ENCODE results near the gene ATP5MC2. TPM values are rescaled to one million over a fixed set of nuclear protein-coding genes. Genes with fewer than 3 reads are reported as not detected.

The ATP5MC2 gene
- total and polyA plus RNA-seq, 4 donors, result 152 to 390 (median 286) TPM

GRCh38 chr12:53712059-53712643 is 36.3 kb upstream of the ATP5MC2 start:
- ATAC-seq (ENCODE audit: low FRiP score) (peak; percentile 23), DNase-seq (no peak)
- no peaks in the 10 kb centered on the region for H3K27me3 ChIP-seq (ENCODE audit: control insufficient read depth in 1 of 2, insufficient read depth in 2 of 2, low read length in 1 of 2)
- H3K36me3 ChIP-seq (ENCODE audit: control insufficient read depth in 1 of 2, insufficient read depth in 2 of 2, low read length in 1 of 2), result peaks cover 17 to 18% of the 10 kb centered on the region in 2 donors
- intact Hi-C loops (cut with DNase I), result no loop called here
- no peak overlapping the region for H3K4me3 ChIP-seq (ENCODE audit: low read length in 2 of 2)
- no peak overlapping the region for H3K27ac ChIP-seq (ENCODE audit: low read depth in 1 of 2, low read length in 2 of 2)
- H3K4me1 ChIP-seq (ENCODE audit: control insufficient read depth in 1 of 2, insufficient read depth in 2 of 2, low read length in 2 of 2), result no peaks in the 10 kb centered on the region
- no peaks in the 10 kb centered on the region for H3K9me3 ChIP-seq (ENCODE audit: control insufficient read depth, low read length)
- WGBS, 2 donors, result 54 to 60% methylated on average over 8 of the region's 8 CpGs

- intact Hi-C loops (cut with DNase I), result no loop called here
- Histone ChIP-seq H3K4me3 (ENCODE audit: low read length in 2 of 2) (no peak overlapping the region), H3K9me3 (ENCODE audit: control insufficient read depth, low read length) (no peaks in the 10 kb centered on the region), H3K27ac (ENCODE audit: low read depth in 1 of 2, low read length in 2 of 2) (no peak overlapping the region), H3K27me3 (ENCODE audit: control insufficient read depth in 1 of 2, insufficient read depth in 2 of 2, low read length in 1 of 2) (no peaks in the 10 kb centered on the region), H3K4me1 (ENCODE audit: control insufficient read depth in 1 of 2, insufficient read depth in 2 of 2, low read length in 2 of 2) (no peaks in the 10 kb centered on the region), H3K36me3 (ENCODE audit: control insufficient read depth in 1 of 2, insufficient read depth in 2 of 2, low read length in 1 of 2) (peaks cover 10 to 11% of the 10 kb centered on the region in 2 donors)
- ATAC-seq (ENCODE audit: low FRiP score) (no peak), DNase-seq (no peak)
- 26 to 28% methylated on average over 6 of the region's 6 CpGs for WGBS, 2 donors
Measured at GRCh38 chr12:53710091-53710490, 34.2 kb upstream of the ATP5MC2 start.

DNA sequence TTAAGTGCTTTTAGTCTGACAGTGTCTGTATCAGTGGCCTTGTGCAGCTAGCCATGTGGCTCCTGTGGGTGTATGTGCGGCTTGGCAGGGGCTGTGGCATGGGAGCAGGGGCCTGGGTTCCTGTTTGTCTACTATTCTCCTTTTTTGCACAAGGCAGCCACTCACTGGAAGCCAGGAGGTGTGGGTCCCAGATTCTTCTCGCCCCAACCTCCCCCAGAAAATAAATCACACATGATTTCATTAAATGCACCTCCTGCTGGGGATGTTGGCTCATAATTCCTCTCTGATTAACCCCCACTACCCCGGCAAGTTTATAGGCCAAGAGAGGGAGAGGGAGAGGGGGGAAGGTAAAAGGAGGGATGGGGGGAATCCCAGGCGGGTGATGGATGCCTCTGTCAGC is 33.8 kb upstream of the ATP5MC2 start:
- Histone ChIP-seq H3K27me3 (ENCODE audit: control insufficient read depth in 1 of 2, insufficient read depth in 2 of 2, low read length in 1 of 2) (no peaks in the 10 kb centered on the region), H3K4me1 (ENCODE audit: control insufficient read depth in 1 of 2, insufficient read depth in 2 of 2, low read length in 2 of 2) (no peaks in the 10 kb centered on the region), H3K27ac (ENCODE audit: low read depth in 1 of 2, low read length in 2 of 2) (no peak overlapping the region), H3K4me3 (ENCODE audit: low read length in 2 of 2) (no peak overlapping the region), H3K36me3 (ENCODE audit: control insufficient read depth in 1 of 2, insufficient read depth in 2 of 2, low read length in 1 of 2) (peaks cover 6 to 7% of the 10 kb centered on the region in 2 donors), H3K9me3 (ENCODE audit: control insufficient read depth, low read length) (no peaks in the 10 kb centered on the region)
- ATAC-seq (ENCODE audit: low FRiP score) (no peak), DNase-seq (no peak)
- intact Hi-C loops (cut with DNase I), result no loop called here
- 19 to 24% methylated on average over 4 of the region's 4 CpGs for WGBS, 2 donors

- Histone ChIP-seq H3K4me1 (ENCODE audit: control insufficient read depth in 1 of 2, insufficient read depth in 2 of 2, low read length in 2 of 2) (no peaks in the 10 kb centered on the region), H3K9me3 (ENCODE audit: control insufficient read depth, low read length) (no peaks in the 10 kb centered on the region), H3K27me3 (ENCODE audit: control insufficient read depth in 1 of 2, insufficient read depth in 2 of 2, low read length in 1 of 2) (no peaks in the 10 kb centered on the region), H3K36me3 (ENCODE audit: control insufficient read depth in 1 of 2, insufficient read depth in 2 of 2, low read length in 1 of 2) (no peaks in the 10 kb centered on the region), H3K4me3 (ENCODE audit: low read length in 2 of 2) (no peak overlapping the region), H3K27ac (ENCODE audit: low read depth in 1 of 2, low read length in 2 of 2) (no peak overlapping the region)
- DNase-seq (no peak), ATAC-seq (ENCODE audit: low FRiP score) (no peak)
- 65 to 78% methylated on average over 1 of the region's 1 CpG for WGBS, 2 donors
- intact Hi-C loops (cut with DNase I), result no loop called here
Measured at GRCh38 chr12:53706080-53706479, 30.2 kb upstream of the ATP5MC2 start.

DNA sequence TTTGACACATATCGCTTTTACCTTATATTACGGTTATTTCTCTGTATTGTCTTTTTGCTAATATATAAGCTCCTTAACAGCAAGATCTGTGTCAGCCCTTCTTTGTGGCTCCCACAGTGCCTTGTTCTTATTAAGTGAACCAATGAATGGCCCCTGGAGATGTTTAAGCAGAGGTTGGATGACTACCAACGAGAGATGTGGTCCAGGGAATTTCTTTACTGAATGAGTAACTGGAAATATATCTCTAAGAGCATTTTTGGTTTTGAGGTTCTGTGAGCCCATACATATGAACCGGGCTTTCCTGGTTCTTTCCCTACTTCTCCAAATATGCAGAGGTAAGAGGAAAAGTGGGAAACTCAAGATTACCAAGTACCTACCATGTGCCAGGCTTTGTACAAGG is 27.9 kb upstream of the ATP5MC2 start:
- no peak overlapping the region for H3K4me3 ChIP-seq (ENCODE audit: low read length in 2 of 2)
- no peak overlapping the region for H3K27ac ChIP-seq (ENCODE audit: low read depth in 1 of 2, low read length in 2 of 2)
- no peaks in the 10 kb centered on the region for H3K27me3 ChIP-seq (ENCODE audit: control insufficient read depth in 1 of 2, insufficient read depth in 2 of 2, low read length in 1 of 2)
- H3K4me1 ChIP-seq (ENCODE audit: control insufficient read depth in 1 of 2, insufficient read depth in 2 of 2, low read length in 2 of 2), result no peaks in the 10 kb centered on the region
- DNase-seq (no peak), ATAC-seq (ENCODE audit: low FRiP score) (no peak)
- 69 to 77% methylated on average over 4 of the region's 4 CpGs for WGBS, 2 donors
- H3K9me3 ChIP-seq (ENCODE audit: control insufficient read depth, low read length), result no peaks in the 10 kb centered on the region
- intact Hi-C loops (cut with DNase I), result no loop called here
- H3K36me3 ChIP-seq (ENCODE audit: control insufficient read depth in 1 of 2, insufficient read depth in 2 of 2, low read length in 1 of 2), result no peaks in the 10 kb centered on the region

DNA sequence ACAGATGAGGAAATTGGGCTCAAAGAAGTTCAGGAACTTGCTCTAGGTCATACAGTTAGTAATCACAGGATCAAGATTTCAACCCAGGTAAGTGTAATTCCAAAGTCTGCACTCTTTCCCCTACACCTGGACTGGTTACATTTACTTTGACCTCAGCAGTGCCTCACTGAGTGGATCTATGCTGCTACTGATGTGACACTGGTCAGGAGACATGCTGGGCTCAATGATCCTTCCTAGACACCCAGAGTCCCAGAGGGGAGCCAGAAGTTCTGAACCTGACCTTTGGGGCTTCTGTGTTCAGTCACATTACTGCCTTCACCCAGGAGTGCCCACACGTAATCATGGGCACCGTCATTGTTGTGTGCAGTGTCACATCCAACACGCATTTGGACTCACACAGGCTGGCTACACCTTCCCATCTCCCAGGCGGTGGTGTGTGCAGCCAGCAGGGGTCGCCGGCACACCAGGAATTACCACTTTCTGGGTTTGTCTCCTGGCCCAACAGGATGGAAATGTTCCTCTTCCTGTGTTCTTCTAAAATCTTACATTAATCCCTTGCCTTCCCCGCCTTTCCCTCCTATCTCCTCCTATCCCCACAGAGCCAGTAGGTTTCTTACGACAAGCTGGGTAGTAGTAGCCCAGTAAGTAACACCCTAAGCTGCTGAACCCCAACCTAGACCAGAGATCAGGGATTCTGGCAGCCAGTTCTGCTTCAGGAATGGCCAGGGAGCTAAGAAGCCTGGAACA is 25.8 kb upstream of the ATP5MC2 start:
- ATAC-seq (ENCODE audit: low FRiP score), result peak; percentile 93
- no peaks in the 10 kb centered on the region for H3K36me3 ChIP-seq (ENCODE audit: control insufficient read depth in 1 of 2, insufficient read depth in 2 of 2, low read length in 1 of 2)
- no peaks in the 10 kb centered on the region for H3K27me3 ChIP-seq (ENCODE audit: control insufficient read depth in 1 of 2, insufficient read depth in 2 of 2, low read length in 1 of 2)
- WGBS, 2 donors, result 2 to 5% methylated on average over 8 of the region's 8 CpGs
- H3K4me3 ChIP-seq (ENCODE audit: low read length in 2 of 2), result no peak overlapping the region
- no peaks in the 10 kb centered on the region for H3K9me3 ChIP-seq (ENCODE audit: control insufficient read depth, low read length)
- H3K4me1 ChIP-seq (ENCODE audit: control insufficient read depth in 1 of 2, insufficient read depth in 2 of 2, low read length in 2 of 2), result no peaks in the 10 kb centered on the region
- intact Hi-C loops (cut with DNase I), result loop anchor here (1.0 kb wide), 2 partner anchors 42 to 45 kb away; no protein-coding TSS in a partner anchor
- DNase-seq, result peak; percentile 87 to 95
- no peak overlapping the region for H3K27ac ChIP-seq (ENCODE audit: low read depth in 1 of 2, low read length in 2 of 2)

- H3K4me3 ChIP-seq (ENCODE audit: low read length in 2 of 2), result no peak overlapping the region
- ATAC-seq (ENCODE audit: low FRiP score) (no peak), DNase-seq (no peak)
- H3K27ac ChIP-seq (ENCODE audit: low read depth in 1 of 2, low read length in 2 of 2), result no peak overlapping the region
- no peaks in the 10 kb centered on the region for H3K27me3 ChIP-seq (ENCODE audit: control insufficient read depth in 1 of 2, insufficient read depth in 2 of 2, low read length in 1 of 2)
- H3K4me1 ChIP-seq (ENCODE audit: control insufficient read depth in 1 of 2, insufficient read depth in 2 of 2, low read length in 2 of 2), result no peaks in the 10 kb centered on the region
- intact Hi-C loops (cut with DNase I), result no loop called here
- WGBS, 2 donors, result 52 to 61% methylated on average over 6 of the region's 6 CpGs
- H3K9me3 ChIP-seq (ENCODE audit: control insufficient read depth, low read length), result no peaks in the 10 kb centered on the region
- H3K36me3 ChIP-seq (ENCODE audit: control insufficient read depth in 1 of 2, insufficient read depth in 2 of 2, low read length in 1 of 2), result no peaks in the 10 kb centered on the region
Measured at GRCh38 chr12:53700567-53700966, 24.7 kb upstream of the ATP5MC2 start.

DNA sequence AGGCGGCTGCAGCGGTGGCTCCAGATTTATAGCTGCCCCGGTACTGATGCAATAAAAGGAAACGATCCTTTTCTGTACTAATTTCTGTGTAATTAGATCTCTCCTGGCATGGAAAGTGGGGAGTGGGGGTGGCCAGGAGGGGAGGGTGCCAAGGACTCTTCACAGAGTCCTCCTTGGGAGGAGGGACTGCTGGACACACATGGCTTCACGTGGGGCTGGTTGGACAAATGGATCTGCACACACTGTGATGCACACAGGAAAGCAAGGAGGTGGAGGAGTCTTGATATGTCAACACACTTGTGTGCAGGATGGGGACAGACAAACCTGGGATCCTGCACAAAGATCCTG is 23.8 kb upstream of the ATP5MC2 start:
- Histone ChIP-seq H3K4me1 (ENCODE audit: control insufficient read depth in 1 of 2, insufficient read depth in 2 of 2, low read length in 2 of 2) (no peaks in the 10 kb centered on the region), H3K36me3 (ENCODE audit: control insufficient read depth in 1 of 2, insufficient read depth in 2 of 2, low read length in 1 of 2) (no peaks in the 10 kb centered on the region), H3K4me3 (ENCODE audit: low read length in 2 of 2) (no peak overlapping the region), H3K27ac (ENCODE audit: low read depth in 1 of 2, low read length in 2 of 2) (no peak overlapping the region), H3K27me3 (ENCODE audit: control insufficient read depth in 1 of 2, insufficient read depth in 2 of 2, low read length in 1 of 2) (no peaks in the 10 kb centered on the region), H3K9me3 (ENCODE audit: control insufficient read depth, low read length) (no peaks in the 10 kb centered on the region)
- 51 to 57% methylated on average over 5 of the region's 5 CpGs for WGBS, 2 donors
- intact Hi-C loops (cut with DNase I), result no loop called here
- no peak for DNase-seq
- no peak for ATAC-seq (ENCODE audit: low FRiP score)

All from aorta (tissue), 5 donors.